HL-60/S4 (cell line): ENCODE measurements around the gene STAB1.

Experiments
- in situ Hi-C: fragments of 300-500 bp; cut with MboI; formaldehyde crosslinking; loops from 2 replicates; pipeline ENCODE4 v1.14.3; 2022; ENCODE audit warnings: low sequenced_read_pairs

The STAB1 gene

GRCh38 chr3:52532838-52533622 lies 37.9 kb downstream of the STAB1 start:
- in situ Hi-C loops, result no loop called here

- in situ Hi-C loops, result no loop called here
Observed at GRCh38 chr3:52533623-52534280, 38.6 kb downstream of the STAB1 start, which contains the start of gene NT5DC2. TSS of gene NT5DC2 (minus strand) at chr3:52533857. CDS start at chr3:52533737, 120 bp downstream.

GRCh38 chr3:52534281-52535183 lies 39.4 kb downstream of the STAB1 start:
- in situ Hi-C loops, result no loop called here

- in situ Hi-C loops, result no loop called here
Observed at GRCh38 chr3:52535411-52536111, 40.4 kb downstream of the STAB1 start.

- in situ Hi-C loops, result no loop called here
Observed at GRCh38 chr3:52536112-52536368, 40.9 kb downstream of the STAB1 start.

- in situ Hi-C loops, result no loop called here
Observed at GRCh38 chr3:52536369-52537164, 41.4 kb downstream of the STAB1 start, which contains the start of gene UQCC5. TSS of gene UQCC5 (plus strand) at chr3:52536605. CDS start at chr3:52536756, 151 bp downstream.

GRCh38 chr3:52537165-52537620 lies 42.1 kb downstream of the STAB1 start:
- in situ Hi-C loops, result no loop called here

- in situ Hi-C loops, result no loop called here
Observed at GRCh38 chr3:52537726-52538421, 42.7 kb downstream of the STAB1 start.

- in situ Hi-C loops, result no loop called here
Observed at GRCh38 chr3:52539010-52539653, 44.0 kb downstream of the STAB1 start.

- in situ Hi-C loops, result no loop called here
Observed at GRCh38 chr3:52541050-52541449, 45.9 kb downstream of the STAB1 start.

- in situ Hi-C loops, result no loop called here
Observed at GRCh38 chr3:52544937-52545336, 49.8 kb downstream of the STAB1 start.

- in situ Hi-C loops, result no loop called here
Observed at GRCh38 chr3:52546111-52546901, 51.2 kb downstream of the STAB1 start.

GRCh38 chr3:52547143-52547542 lies 52.0 kb downstream of the STAB1 start:
- in situ Hi-C loops, result no loop called here

- in situ Hi-C loops, result no loop called here
Observed at GRCh38 chr3:52551118-52551517, 56.0 kb downstream of the STAB1 start.

- in situ Hi-C loops, result no loop called here
Observed at GRCh38 chr3:52552089-52552488, 57.0 kb downstream of the STAB1 start.

- in situ Hi-C loops, result no loop called here
Observed at GRCh38 chr3:52554026-52554755, 59.1 kb downstream of the STAB1 start.

GRCh38 chr3:52555056-52555455 lies 59.9 kb downstream of the STAB1 start:
- in situ Hi-C loops, result no loop called here
